Activated CD4-positive, CD25-positive, alpha-beta regulatory T cell (primary cell): ENCODE results near the gene RAB37.

Experiments used
- DNase-seq, 4 experiments: peaks; one replicate each; lab custom pipeline; 2025; lab: John Stamatoyannopoulos, UW

The RAB37 gene

GRCh38 chr17:74744714-74745547, 7.9 kb downstream of the RAB37 start:
- DNase-seq, result peak; percentile 60 to 89 (median 74)

GRCh38 chr17:74745548-74746177, 8.6 kb downstream of the RAB37 start:
- DNase-seq, result no peak

DNA sequence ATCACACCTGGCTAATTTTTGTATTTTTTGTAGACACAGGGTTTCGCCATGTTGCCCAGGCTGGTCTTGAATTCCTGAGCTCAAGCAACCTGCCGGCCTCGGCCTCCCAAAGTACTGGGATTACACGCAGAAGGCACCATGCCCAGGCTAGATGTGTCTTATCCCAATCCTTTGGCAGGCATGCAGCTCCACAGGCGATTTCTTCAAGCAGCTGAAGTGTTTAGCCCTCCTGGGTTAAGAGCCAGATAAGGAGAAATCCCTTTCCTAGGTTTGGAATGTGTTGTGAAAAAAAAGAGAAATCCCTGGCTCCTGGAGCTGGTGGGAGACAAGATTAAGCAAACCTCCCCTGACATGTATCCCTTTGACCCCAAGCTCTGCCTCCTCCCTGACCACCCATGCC, 9.3 kb downstream of the RAB37 start:
- DNase-seq, result no peak

- no peak for DNase-seq
Observed at GRCh38 chr17:74746922-74747321, 9.9 kb downstream of the RAB37 start.

DNA sequence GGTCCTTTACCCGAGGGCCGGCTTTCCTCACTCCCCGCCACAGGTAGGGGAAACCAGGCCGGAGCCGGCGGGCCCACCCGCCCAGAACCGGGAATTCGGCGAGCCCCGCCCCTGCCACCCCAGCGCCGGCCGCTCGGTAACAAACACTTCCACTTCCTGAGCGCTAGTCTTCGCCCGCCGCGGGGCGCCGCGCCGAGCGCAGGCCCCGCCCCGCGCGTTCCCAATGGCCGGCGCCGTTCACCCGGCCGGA, 11.1 kb downstream of the RAB37 start:
- no peak for DNase-seq

- peak; percentile 83 to 89 (median 88) for DNase-seq
Observed at GRCh38 chr17:74748529-74749278, 11.6 kb downstream of the RAB37 start, which contains the start of gene NHERF1. Gene NHERF1, plus strand, starts transcription at chr17:74748628. Its CDS starts 219 bp downstream, at chr17:74748847.

DNA sequence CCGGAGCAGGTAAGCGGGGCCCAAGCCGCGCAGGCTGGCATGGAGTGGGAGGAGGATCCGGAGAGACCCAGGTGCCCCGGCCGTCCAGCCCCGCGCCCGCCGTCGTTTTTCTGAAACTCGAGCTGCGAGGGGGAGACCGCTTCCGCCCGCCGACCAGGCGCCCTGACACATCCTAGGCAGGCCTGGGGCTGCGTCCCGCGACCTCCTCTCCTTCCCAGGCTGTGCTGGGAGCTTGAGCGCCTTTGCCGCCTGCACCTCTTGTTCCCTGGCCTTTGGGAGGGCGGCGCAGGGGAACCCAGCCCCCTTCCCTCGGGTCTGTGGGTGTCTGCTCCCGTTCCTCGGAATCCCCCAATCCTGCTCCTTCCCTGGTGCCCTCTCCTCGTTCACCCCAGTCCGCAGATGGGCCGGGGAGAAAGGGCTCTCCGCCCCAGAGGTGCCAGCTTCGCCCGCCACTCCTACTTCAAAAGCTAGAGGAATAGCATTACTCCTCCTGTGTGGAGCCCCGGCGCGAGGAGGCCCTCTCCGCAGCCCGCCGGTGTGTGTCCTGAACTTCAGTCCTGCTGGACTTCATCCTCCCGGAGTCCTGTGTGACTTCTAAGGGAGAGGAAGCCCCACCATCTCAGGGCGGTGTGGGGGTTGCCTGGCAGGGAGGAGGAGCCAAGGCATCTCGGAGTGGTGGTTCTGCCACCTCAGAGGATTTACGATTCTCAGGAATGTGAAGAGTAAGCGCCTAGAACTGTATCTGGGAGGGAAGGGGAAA, 12.4 kb downstream of the RAB37 start:
- peak in 2 of 4 experiments; percentile 41 to 55 for DNase-seq

GRCh38 chr17:74750039-74750326, 12.9 kb downstream of the RAB37 start:
- no peak for DNase-seq

DNA sequence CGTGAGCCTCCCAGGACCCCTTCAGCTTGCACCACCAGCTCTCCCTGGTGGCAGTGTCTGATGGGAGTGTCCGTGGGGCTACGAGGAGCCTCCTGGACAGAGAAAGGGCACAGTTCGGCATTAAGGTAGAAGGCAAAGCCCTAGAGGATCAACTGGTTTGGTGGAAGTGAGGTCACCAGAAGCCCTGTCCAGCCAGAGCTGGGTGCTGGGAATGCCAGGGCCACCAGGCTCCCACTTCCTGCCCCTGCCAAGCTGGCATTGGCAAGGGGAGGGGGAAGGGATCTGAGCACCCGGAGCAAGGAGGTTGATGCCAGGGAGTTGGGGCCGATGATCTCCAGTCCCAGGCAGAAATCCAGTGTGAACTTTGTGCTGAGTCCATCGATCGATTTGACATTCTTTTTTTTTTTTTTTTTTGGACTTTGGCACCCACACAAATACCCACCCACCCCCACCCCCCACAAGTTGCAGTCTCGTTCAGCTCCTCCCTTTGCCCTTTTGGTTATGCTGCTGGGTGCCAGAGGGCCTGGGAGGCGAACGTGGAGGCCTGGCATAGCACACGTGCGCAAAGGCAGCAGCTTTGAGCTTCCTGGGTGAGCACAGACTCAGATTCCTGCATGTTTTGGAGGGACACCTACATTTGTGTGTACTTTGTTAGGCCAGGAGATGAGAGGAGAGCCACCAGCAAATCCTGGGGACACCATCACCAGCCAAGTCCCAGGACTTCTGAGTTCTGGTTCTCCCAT, 13.4 kb downstream of the RAB37 start:
- no peak for DNase-seq

- no peak for DNase-seq
Observed at GRCh38 chr17:74752415-74752814, 15.4 kb downstream of the RAB37 start.

DNA sequence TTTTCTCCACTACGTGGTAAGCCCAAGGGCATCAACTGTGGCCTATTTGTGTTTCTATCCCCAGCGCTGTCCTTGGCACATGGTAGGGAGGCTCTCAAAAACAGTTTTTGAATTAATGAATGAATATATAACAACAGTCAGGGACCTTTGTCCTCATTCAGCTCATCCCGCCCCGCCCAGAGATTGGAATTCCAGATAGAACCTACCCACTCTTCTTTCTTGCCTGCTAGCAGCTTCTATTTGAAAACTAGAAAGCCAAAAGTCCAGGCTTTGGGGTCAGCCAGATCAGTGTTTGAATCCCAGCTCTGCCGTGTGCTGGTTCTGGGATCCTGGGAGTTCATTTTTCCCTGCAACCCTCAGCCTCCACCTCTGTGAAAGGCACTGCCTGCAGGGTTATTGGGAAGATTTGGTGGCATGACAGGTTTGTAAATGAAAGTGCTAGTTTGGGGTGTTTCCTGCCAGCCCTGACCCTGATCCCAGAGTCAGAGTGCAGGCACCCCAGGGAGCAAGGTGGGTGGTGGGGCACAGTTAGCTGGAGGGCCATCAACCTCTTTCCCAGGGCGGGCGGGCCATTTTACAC, 15.9 kb downstream of the RAB37 start:
- DNase-seq, result no peak

DNA sequence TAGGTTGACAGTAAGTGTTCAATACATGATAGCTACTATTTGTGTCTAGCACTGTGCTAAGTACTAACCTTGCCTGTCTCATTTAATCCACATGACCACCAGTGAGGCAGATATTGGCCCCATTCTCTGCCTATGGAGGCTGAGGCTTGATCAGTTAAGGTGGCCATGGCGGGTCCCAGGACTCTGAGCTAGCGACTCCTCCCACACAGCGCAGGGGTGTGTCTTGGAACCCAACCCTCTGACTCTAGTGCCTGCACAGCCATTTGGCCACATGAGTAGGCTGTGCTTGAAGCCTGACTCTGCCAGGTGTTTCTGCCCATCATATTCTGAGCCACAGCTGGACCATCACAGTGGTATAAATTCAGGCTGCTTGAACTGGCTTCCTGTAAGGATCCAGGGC, 17.8 kb downstream of the RAB37 start:
- DNase-seq, result no peak

GRCh38 chr17:74755533-74755932, 18.5 kb downstream of the RAB37 start:
- no peak for DNase-seq

DNA sequence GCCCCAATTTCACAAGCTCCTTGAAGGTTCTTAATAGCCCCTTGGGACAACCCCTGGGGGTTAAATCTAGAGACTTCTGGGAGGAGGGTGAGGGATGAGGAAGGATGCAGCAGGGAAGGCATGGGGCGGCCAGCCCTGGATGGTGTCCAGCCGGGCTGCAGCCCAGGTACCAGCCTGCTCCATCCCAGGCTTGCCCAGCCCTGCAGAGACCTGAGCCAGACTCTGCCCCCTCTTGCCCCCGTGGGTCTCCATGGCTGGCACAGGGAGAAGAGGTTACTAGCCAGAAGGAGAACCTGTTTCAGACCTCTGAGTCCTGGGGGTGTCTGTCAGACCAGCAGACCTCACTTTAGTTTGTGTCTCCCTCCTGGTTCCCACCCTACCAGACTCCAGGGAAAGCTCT, 19.8 kb downstream of the RAB37 start:
- no peak for DNase-seq

DNA sequence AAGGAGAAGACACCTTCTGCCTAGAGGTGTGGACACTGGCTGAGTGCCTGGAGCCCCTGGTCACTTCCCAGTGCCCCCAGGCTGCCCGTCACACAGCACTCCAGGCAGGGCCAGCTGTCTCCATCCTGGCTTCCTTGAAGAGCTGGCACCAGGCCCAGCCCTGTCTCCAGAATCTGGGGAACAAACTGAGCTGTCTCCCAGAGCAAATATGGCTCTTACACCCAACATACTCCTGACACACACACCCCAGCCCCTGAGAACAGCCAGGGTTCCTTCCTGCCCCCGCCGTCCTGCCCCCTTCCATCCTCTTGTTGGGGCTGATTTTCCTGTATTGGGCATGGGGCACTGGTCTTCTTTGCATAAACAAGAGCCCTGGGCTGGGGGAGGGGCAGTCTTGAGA, 20.4 kb downstream of the RAB37 start:
- DNase-seq, result no peak

DNA sequence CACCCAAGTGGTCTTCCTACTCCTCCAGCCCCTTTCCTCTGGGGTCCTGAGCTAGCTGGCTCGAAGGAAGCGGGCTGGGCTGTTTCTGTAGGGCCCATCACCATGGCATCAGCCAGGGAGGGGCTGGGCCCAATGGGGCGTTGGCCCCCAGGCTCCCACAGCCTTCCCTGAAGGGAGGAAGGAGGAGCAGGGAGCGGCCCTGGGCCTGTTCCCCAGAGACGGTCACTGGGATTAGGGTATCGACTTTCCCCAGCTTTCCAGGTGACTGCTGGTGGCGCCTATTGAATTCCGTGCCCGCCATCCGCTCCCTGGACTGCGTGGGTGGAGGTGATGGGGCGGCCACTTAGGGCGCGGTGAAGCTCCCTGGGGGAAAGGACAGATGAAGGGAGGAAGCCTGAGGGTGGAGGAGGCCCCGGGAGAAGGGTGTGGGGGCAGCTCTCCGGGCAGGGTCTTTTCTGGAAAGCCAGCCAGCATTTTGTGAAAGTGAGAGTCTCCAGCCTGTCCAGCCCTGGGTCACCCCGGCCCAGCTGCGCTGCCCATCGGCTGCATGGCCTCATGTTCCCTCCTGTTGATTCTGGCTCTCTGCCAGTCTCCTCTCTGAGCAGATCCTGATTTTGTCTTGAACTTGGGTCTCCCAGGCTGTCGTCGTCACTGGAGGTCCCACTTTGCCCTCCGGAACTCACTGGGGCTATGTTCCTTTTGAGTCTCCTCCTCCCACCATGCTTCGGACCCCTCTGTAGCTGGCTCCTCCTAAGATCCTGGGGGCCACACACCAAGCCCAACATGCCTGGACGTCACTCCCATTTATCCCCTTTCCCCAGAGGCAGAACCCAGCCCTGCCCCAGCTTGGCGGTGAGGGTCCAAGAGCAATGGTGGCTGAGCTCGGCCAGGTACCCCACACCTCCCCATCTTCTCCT, 21.1 kb downstream of the RAB37 start:
- DNase-seq, result no peak

GRCh38 chr17:74758848-74759168, 21.8 kb downstream of the RAB37 start:
- no peak for DNase-seq

- DNase-seq, result peak in 2 of 4 experiments; percentile 34 to 39
Observed at GRCh38 chr17:74759243-74759801, 22.3 kb downstream of the RAB37 start.

DNA sequence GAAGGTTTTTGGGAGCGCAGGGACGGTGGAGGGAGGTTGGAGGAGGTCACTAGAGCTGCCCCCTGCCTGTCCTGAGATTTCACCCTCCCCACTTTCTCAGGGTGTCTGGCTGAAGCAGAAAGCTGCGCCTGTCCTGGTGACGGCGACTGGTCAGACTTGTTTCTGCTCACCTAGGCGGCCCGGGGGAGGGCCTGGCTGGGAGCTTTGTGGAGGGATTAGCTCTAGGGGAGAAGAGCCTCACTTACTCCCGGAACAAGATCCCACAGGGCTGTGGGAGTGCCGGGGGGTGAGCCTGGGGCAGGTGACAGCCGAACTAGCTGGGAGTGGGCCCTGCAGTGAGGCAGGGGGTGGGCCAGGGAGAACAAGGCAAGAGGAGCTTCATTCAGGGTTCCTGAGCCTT, 22.9 kb downstream of the RAB37 start:
- DNase-seq, result no peak
